ENCODE results near the gene EIF3L.

The EIF3L gene

DNA sequence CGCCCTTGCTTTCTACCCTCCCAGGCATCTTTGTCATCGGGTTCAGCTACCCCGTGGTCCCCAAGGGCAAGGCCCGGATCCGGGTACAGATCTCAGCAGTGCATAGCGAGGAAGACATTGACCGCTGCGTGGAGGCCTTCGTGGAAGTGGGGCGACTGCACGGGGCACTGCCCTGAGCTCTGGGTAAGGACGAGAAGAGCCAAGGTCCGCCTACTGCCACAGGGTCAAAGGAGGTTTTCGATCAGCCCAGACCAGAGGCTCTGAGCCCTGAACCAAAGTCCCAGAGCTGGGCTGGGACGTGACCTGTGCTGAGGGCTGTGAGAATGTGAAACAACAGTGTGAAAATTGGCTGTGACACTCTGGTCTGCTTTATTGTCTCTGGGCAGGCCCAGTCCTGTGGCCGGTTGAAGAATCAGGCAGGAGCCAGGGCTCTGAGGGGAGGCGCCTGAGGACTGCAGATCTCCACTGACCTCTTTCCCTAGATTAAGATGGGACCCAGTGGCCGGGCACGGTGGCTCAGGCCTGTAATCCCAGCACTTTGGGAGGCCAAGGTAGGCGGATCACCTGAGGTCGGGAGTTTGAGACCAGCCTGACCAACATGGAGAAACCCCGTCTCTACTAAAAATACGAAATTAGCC, 32.6 kb upstream of the EIF3L start:
- no peak for DNase-seq

DNA sequence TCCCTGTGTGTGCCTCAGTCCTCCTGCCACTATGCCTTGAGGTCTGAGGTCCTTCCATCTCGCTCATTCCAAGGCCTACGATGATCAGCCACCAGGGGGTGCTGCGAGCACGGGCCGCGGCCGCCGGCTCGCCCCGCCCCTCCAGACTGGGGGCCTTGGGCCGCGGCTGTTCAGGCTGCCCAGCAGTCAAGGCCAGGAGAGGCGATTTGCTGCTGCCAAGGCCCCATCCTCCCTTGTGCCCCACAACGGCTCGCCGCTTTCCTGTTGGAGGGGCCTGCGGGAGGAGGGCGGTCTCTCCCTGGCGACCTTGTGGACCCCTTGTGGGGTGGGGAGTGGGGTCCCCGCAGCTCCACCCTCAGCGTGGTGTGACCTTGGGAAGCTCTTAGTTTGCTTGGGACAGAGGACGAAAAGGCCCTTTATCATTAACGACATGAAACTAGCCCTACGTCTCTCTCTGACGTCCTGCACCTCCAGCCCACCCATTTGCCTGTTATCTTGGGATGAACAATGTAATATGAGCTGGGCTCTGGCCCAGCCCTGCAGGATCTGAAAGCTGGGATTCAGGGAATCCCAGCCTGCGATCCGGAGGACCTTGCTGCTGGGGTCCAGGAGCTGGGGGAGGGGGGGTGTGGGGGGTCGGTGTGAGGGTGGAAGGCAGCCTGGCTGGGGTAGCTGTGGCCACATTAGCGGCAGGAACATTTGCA, 31.4 kb upstream of the EIF3L start:
- peak in 55 of 58 donors; percentile 39 to 86 (median 73) for DNase-seq

DNA sequence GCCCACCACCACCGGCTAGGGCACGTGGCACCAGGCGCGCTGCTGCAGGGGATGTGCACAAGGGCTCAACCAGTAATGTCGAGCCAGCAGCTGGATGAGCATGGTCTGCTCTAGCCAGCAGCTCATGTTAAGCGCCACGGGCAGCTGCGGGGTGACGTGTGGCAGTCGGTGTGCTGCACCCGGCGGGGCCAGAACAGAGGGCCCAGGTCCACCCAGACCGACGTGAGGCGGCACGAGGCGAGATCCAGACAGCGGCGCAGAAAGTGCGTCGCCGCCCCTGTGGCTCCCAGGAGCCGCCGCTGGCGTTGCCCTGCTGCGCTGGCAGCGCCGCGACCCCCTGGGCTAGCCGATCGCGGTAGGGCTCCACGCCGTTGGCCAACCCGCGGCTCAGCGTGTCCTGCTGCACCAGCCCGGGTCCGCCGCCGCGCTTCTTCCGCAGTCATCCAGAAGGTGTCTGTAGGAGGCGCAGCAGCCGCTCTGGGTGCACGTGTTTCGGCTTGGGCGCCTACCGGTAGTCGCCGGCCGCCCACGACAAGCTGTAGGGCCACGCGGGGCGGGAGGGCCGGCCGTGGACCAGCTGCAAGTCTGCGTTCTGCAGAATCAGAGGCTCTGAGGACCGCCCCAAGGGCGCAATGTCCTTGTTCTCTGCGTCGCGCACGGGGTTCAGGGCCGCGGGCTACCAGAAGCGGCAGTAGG, 30.7 kb upstream of the EIF3L start:
- DNase-seq = peak in 29 of 58 donors; percentile 5 to 55 (median 31)

DNA sequence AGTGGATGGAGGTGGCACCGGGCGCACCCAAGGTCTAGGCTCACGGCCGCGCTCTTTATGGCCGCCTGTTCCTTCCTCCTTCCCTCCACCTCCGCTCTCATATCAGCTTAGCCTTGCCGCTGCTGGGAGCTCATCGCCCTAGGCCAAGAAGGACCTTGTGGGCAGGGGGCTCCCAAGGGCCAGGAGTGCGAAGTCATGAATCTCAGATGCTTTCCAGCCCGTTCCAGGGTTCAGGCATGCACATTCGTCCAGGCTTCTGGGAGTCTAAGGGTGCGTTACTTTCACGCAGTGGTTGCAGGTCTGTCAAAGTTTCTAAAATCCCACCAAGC, 30.1 kb upstream of the EIF3L start:
- no peak for DNase-seq

DNA sequence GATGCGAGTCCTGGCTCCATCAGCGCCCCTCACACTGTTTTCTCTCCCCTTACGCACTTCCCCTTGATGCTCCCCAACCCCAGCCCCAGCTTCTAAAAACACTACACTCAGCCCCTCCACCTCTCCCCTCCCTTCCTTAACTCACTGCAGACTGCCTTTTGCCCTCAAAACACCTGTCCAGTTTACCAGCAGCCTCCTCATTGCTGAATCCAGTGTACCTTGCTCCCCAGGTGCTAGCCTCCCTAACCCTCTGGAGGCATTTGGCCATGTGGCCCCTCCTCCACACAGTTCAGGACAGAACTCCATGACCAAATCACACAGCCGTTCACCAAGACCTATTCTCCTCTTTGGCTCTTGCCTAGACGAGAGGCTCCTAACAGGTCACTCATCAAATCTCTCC, 28.9 kb upstream of the EIF3L start:
- no peak for DNase-seq

DNA sequence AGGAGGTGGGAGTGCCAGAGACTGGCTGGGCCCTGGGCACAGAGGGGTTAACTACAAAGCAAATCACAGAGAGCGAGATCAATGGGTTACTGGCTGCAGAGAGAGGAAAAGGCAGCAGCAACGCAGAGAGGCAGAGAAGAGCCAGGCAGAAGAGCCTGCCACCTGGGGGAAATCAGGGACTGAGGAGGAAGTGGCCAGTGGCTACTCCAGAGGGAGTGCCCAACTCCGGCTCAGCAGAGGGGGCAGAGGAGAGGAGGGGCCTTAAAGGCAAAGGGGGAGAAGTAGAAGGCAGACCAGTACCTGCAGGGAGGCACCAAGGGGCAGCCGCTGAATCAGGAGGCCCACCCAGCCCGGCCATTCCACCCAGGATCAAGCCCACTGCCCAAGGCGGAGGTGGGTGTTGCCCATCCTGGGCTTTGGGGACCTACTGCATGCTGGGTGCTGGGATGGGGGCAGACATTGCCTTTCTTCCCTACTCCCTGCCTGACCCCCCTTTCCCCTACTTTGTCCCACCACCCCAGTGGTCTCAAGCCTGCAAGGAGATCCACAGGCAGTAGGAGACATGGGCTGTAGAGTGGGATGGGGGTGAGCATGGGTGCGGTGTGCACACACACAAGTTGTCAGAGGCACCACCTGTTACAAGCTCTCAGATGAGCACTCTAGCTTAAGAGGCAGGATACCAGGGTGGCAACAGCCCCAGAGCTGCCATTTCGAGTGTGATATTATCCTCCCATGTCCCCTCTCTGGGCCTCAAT, 27.0 kb upstream of the EIF3L start:
- DNase-seq = no peak

DNA sequence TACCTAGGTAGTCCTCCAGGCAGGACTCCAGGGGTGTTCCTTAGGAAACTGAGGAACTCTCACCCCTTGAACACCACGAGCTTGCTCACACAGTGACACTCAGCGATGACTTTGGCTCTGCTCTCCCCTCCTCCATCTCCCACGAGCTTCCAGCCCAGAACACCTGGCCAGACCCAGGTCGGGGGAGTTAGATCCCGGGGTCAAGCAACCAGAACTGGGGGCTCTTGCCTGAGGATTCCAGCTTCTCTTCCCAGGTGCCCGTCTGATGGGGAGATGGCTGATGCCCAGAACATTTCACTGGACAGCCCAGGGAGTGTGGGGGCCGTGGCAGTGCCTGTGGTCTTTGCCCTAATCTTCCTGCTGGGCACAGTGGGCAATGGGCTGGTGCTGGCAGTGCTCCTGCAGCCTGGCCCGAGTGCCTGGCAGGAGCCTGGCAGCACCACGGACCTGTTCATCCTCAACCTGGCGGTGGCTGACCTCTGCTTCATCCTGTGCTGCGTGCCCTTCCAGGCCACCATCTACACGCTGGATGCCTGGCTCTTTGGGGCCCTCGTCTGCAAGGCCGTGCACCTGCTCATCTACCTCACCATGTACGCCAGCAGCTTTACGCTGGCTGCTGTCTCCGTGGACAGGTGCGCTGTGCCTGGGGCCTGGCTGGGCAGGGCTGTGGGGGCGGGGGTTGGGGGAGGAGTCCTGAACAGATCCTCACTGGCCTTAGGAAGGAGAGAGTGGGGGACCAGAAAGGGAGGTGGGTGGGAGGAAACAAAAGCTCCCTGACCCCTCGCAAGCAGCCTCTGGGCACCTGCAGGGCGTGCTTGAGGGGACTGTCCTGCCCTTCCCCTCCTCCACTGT, 25.9 kb upstream of the EIF3L start, which contains the start of gene GALR3:
TSS of gene GALR3 (plus strand) at position 249 of the 852 bp plus-strand sequence. CDS start at position 274, 25 bp downstream.
- DNase-seq = no peak

DNA sequence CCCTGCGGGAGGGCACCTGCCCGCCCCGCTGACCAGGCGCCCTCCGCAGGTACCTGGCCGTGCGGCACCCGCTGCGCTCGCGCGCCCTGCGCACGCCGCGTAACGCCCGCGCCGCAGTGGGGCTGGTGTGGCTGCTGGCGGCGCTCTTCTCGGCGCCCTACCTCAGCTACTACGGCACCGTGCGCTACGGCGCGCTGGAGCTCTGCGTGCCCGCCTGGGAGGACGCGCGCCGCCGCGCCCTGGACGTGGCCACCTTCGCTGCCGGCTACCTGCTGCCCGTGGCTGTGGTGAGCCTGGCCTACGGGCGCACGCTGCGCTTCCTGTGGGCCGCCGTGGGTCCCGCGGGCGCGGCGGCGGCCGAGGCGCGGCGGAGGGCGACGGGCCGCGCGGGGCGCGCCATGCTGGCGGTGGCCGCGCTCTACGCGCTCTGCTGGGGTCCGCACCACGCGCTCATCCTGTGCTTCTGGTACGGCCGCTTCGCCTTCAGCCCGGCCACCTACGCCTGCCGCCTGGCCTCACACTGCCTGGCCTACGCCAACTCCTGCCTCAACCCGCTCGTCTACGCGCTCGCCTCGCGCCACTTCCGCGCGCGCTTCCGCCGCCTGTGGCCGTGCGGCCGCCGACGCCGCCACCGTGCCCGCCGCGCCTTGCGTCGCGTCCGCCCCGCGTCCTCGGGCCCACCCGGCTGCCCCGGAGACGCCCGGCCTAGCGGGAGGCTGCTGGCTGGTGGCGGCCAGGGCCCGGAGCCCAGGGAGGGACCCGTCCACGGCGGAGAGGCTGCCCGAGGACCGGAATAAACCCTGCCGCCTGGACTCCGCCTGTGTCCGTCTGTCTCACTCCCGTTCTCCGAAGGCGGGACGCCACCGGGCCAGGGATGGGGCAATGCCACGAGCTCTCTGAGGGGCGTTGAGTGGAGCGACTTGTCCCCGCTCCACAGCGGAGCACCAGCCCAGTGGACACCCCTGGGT, 24.3 kb upstream of the EIF3L start:
- peak in 1 of 58 donors; percentile 23 for DNase-seq

DNA sequence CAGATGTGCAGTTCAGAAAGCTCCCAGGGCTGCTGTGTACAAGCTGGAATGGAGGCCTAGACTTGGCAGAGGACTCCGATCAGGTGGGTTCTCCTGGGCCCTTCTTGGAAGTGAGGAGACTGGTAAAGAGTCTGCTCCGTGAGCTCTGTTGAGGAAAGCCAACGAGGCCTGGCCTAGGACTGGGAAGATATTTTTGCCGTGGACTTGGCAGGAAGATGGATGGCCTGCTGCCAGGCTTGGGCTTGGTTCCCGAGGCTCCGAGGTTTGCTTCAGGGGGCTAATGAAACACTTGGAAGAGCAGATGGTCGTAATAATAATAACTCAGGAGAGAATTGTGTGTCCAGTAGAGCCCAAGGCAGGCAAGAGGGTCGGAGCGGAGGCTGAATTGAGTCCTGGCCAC, 22.2 kb upstream of the EIF3L start:
- DNase-seq = peak in 52 of 58 donors; percentile 19 to 83 (median 60)

DNA sequence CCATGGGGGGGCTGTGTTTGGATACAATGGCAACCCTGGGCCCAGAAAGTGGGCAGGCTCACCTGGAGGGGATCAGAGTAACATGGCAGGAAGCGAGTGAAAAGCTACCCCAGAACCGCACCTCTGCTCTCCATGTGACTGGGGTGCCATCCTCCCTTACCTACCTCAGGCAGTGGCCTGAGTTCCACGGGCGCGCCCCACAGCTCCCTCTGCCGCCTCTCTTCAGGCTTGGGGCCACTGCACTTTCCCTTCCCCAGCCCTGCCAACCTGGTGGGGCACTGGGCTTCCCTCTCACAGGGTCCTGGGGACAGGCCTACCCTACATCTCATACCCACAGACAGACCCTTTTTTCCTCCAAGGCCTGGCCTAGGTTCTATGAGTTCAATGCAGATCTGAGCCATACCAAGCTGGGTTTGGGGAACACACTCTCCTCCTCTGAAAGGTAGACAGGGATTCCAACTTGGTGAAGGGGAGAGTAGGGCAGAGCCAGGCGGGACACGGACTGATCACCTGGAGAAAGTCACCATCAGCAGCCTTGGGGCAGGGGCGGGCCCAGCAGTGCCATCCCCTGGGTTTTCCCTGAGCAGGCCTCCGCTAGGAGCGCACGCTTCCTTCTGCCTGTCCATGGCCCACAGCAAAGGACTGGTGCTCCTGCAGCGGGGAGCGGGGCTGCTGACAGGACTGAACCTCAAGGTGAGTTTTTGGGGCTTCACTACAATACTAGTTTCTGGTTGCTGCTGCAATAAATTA, 19.0 kb upstream of the EIF3L start:
- DNase-seq = no peak

DNA sequence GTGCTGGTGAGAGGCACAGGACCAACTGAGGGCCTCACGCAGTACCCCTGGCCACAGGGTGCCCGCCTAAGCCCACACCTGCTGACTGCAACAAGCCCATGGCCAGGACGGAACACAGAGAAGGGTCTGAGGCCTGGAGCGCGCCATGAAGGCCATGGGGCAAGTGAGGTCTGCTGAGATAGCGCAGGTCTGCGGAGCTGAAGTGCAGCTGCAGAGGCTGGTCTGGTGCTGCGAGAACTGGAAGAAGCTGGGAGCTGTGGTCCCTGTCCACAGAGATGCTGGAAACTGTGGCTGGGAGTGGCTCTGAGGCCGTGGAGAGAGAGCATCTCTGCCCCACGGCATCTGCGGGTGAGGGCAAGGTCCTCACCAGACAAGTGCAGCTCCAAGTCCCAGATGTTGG, 17.7 kb upstream of the EIF3L start:
- DNase-seq = no peak

DNA sequence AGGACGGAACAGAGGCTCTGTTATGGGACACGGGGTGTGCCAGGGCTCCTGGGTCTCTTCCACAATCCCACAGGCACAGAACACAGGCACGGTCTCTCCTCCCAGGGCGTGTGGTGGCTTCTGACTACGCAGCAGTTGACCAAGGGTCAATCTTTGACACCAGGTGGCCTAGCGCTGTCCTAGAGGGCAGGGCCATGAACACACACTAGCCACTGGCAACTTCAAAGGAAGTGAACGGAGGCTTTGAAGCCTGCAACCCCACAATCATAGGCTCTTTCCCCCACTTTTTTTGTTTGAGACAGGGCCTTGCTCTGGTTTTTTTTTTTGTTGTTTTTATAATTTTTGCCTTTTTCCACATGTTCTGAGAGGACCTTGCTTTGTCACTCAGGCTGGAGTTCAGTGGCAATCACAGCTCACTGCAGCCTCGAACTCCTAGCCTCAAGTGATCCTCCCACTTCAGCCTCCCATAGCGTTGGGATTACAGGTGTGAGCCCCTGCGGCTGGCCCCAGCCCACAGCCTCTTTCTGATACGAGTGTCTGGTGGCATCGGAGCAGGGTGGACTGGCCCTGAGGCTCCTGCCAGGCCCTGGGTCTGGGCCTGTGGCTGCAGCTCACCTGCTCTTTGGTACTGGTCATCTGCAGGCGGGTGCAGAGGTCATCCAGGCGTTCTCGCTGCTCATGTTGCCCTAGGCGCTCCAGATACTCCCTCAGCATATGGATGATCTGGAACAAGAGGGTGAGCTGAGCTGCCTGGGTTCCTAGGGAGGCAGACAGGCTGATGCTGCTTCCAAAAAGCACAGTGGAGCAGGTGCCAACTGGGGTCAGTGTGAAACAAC, 17.0 kb upstream of the EIF3L start:
- DNase-seq = no peak

DNA sequence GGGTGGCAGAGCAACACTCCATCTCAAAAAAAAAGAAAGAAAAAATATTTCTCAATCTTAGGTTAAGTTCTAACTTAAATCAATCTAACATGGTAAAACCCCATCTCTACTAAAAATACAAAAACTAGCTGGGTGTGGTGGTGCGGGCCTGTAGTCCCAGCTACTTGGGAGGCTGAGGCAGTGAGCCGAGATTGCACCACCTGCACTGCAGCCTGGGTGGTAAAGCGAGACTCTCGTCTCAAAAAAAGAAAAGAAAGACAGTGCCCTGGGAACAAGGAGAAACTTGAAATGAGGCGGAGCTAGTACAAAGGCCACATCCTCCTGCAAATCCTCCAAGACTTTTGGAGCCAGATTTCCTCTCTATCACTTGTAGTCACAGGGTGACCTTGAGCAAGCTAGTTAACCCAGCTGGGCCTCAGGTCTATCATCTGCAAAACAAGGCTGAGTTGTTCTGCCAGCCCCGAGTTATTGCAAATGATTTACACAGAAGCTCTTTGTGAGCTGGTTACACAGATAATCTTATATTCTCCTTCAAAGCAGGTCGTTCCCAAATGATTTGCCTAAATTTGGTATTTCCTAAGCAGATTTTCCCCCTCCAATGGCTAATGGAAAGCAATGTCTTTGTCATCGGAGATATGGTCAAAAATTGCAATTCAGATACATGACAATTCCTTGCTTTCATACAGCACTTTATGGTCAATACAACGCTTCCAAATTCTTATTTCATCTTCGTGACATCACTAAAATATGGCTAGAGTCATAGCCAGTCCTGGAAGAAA, 7.0 kb upstream of the EIF3L start:
- DNase-seq = no peak

DNA sequence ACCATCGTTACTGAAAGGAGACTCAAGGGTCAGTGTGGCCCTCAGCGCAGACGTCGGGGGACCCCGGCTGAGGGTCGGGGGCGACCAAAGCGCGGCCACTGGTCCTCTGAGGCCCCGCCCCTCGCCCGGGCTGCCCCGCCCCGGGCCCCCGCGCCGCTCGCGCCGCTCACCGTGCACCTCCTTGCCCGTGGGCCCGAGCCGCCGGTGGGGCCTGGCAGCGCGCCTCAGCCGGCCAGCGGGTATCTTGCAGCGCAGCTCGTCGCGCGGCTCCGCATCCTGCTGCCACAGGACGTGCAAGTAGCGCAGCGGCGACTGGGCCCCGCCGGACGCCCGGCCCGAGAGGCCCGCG, 5.5 kb upstream of the EIF3L start:
- DNase-seq = peak in 18 of 58 donors; percentile 47 to 72 (median 61)

DNA sequence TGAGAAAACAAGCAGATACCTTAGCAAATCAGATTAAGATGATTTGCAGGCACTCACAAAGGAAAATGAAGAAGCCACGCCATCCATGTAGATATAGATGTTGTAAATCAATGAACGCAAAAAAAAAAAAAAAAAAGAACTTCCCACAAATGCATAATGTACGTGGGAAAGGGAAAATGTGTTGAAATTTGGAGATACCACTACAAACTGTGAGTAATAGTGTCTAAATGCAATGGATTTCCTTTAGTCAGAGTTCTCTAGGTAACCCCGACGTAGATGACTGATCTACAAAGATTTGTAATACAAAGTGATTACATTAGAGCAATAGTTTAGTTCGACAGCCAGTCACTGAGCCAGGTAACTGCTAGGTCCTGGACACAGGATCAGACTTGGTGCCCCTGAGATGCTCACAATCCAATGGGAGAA, 4.3 kb upstream of the EIF3L start:
- DNase-seq = no peak

DNA sequence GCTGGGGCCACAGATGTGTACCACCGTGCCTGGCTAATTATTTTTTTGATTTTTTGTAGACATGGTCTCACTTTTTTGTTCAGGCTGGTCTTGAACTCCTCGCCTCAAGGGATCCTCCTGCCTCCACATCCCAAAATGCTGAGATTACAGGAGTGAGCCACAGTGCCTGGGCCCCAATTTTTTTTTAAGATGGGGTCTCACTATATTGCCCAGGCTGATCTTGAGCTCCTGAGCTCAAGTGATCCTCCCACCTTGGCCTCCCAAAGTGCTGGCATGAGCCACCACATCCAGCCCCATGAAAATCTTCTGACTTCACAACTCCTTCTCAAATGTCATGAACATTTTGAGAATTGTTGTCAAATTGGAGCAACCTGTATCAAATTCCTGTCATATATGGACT, 2.8 kb upstream of the EIF3L start:
- no peak for DNase-seq

DNA sequence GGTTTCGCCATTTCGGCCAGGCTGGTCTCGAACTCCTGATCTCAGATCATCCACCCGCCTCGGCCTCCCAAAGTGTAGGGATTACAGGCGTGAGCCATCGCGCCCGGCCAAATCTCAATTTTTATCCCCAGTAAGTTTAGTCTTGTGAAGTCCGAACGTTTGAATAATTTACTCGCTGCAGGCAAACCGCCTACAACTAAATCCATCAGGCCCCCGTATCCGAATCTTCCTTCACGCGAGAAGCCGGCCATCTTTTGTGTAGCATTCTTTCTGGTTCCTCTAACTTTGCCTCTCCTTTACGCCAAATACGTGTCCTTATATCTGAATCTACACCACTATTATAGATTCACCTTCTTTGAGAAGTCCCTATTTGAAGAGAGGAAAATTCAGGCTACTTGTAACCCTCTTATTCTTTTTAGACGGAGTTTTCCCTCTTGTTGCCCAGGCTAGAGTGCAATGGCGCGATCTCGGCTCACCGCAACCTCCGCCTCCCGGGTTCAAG, 581 bp upstream of the EIF3L start:
- DNase-seq = no peak
